ENCODE results near the gene MAT2A.
"Not testable (repeated sequence)": the region's sequence is repeated elsewhere in the genome, so short reads cannot be mapped to it uniquely, and the experiment has no call there.

The MAT2A gene

DNA sequence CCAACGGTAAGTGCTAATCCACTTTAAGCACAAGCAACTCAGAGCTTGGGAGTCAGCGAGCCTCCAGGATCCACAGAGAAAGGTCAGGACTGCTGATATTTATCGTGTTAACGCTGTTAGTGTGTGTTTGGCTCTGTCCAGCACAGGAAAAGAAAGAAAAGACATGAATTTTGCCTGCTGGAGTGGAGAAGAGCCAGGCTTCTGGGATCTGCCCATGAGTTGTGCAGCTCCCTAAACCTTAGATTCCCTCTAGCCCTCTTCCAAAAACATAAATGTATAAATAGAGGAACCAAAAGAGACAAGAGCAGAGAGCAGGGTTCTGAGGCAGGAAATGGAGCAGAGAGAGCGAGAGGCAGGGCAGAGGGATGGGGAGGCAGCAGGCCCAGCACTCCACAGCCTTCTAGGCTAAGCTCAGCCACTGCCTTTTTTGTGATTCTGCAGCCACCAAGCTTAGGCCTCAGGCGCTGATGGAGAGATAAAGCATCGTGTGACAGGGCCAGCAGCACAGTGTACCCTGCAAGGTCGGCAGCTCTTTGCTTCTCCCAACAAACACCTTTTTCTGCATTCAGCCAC lies 14.5 kb upstream of the MAT2A start:
- DNase-seq (ENCODE audit: low spot score): no peak

DNA sequence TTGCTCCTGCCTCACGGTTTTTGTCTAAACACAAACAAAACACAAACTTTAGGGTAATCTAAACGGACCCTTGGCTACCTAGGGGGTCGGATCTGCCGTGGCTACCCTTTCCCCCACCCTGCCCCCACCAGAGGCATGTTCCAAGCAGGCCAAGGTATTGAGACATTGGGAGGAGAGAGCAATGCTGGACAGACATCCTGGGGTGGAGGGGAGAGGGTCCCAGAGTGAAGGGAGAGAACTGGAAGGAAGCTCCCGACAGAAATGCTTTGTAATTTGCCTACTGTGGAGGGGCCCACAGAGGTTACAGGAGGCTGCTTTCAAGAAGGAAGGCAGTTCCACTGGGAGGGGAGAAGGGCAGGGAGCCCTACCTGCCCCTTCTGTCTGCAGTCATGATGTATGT lies 13.9 kb upstream of the MAT2A start:
- no peak for DNase-seq (ENCODE audit: low spot score)

DNA sequence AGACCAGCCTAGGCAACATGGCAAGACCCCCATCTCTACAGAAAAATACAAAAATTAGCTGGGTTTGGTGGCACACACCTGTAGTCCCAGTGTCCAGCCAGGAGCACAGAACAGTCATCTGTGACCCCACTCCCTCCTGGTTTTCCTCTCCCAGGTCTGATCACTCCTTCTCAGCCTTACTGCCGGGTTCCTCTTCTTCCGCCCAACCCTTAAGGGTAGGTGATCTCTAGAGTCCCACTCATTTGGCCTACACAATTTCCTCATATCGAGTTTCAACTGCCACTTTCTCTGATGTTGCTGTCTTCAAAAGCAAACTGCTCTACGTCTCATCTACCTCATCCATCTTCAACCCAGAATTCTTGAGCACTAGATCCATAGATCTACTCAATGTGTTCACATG lies 13.4 kb upstream of the MAT2A start:
- no peak for DNase-seq (ENCODE audit: low spot score)

DNA sequence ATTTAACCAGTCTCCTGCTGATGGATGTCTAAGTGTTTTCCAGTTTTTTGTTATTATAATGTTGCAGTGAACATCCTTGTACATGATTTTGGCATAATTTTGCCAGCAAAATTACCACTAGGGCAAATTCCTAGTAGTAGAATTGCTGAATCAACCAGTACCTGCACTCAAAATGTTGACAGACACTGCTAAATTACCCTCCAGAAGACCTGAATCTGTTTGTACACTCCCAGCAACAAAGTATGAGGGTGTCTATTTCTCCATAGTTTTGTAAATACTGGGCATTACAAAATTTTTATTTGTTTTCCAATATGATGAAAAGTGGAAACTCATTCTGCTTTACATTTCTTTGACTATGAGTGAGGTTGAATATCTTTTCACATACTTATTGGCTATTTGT lies 11.2 kb upstream of the MAT2A start:
- DNase-seq (ENCODE audit: low spot score): no peak

DNA sequence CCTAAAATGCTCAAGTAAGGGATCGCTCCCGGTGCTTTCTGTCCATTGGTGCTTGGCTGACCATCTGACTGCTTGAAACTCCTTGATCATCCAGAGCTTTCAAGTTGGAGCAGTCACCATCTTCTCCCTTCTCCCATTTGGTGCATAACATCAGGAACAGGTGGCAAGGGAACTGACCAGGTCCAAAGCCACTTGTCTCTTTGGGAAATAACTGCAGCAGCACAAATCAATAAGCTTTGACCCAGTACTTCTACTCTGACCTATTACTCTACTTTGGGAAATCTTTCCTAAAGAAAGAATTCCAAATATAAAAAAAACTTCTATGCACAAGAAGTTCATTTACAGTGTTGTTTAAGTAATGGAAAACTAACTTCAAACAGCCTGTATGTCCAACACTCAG lies 10.6 kb upstream of the MAT2A start:
- DNase-seq (ENCODE audit: low spot score): no peak

- DNase-seq (ENCODE audit: low spot score): no peak
These were observed 9.2 kb upstream of the MAT2A start for GRCh38 chr2:85529809-85530208.

- no peak for DNase-seq (ENCODE audit: low spot score)
These were observed 7.4 kb upstream of the MAT2A start for GRCh38 chr2:85531589-85531988.

GRCh38 chr2:85534099-85534498 lies 4.9 kb upstream of the MAT2A start:
- DNase-seq (ENCODE audit: low spot score): no peak

GRCh38 chr2:85534881-85535280 lies 4.1 kb upstream of the MAT2A start:
- DNase-seq (ENCODE audit: low spot score): no peak

GRCh38 chr2:85536479-85536878 lies 2.5 kb upstream of the MAT2A start:
- DNase-seq (ENCODE audit: low spot score): no peak

DNA sequence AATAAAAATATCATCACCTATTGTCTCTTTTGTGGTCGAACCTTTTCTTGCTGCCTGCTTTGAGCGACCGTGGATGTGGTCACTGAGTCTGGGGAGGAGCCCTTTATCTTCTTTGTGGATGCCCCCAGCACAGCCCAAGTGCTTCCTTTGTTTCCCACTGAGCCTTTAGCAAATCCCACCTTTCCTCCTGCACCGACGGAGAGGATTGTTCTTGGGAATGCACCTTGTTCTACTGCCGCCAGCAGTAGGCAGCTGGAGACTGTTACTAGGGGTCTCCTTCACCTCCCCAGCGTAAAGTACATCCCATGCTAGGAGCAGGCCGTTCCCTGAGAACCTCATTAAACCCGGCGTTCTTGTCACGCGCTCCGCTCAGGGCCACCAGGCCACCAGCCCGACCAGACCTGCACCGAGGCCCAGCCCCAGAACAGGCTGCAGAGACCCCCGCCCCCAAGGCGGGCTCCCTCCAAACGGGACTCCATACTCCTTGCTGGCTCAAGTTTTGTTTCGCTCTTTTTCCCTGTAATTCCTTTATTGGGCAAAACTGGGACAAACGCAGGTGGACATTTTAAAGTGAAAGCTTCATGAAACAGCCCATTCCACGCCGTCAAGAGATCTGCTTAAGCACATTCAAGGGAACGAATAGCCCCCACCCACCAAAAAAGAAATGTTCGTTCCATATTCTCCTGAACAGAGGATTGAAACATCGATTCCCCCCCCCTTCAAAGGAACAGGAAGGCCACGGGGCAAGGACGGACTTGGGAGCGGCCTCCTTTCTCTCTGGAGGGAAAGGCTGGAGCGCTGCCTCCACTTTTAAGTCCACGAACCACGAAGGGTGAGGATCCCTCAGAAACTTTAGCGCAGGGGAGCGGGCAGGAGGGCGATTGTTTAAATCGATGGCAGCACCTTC lies 1.1 kb upstream of the MAT2A start:
- DNase-seq (ENCODE audit: low spot score): peak; percentile 8

DNA sequence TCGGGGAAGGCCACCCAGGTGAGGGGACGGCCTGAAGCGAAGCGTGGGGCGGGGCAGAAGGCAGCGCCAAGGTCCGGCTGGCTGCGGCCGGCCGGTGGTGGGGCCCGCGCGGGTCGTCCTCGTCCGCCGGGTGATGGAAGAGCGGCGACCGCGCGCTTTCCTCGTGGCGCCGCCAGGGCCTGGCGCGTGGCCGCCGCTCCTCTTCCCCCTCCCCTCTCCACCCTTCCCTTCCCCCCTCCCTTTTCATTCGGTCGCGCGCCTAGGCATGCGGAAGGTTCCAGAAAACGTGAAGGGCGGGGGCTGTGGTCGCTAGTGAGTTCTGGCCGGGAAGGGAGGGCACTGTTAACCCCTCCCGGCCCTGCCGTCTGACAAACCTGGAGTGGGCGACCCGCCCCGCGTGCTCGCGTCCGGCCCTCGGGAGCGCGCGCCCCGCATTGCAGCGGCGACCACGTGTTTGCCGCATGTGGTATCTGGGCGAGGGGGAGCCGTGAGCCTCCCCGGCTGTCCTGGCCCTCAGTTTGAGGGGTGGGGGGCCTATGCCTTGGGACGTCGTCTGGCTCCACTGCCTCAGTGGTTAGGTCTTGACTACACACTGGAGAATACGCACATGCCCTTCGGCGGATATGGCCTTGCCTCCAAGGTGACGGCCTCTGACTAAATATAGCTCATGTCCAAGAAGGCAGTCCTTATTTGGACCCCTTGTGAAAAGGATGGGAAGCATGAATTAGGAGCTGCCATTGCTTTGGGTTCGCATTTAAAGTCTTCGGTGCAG lies 579 bp downstream of the MAT2A start:
- DNase-seq (ENCODE audit: low spot score): peak; percentile 66

GRCh38 chr2:85540133-85540648 lies 1.2 kb downstream of the MAT2A start:
- DNase-seq (ENCODE audit: low spot score): no peak

DNA sequence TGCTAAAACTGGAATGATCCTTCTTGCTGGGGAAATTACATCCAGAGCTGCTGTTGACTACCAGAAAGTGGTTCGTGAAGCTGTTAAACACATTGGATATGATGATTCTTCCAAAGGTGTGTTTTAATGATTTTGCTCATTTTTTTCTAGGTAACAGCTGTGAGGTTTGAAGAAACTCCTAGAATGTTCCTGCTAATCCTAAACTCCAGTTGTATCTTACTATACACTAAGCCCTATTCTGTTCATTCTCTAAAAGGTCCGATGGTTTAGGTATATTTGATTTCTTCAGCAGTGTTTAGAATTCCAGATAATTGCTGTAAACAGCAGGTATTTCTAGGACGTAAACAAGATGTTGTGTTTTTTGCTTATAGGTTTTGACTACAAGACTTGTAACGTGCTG lies 2.3 kb downstream of the MAT2A start:
- no peak for DNase-seq (ENCODE audit: low spot score)

GRCh38 chr2:85541753-85542457 lies 2.9 kb downstream of the MAT2A start:
- DNase-seq (ENCODE audit: low spot score): no peak

GRCh38 chr2:85542777-85543176 lies 3.8 kb downstream of the MAT2A start:
- no peak for DNase-seq (ENCODE audit: low spot score)

GRCh38 chr2:85544254-85544691 lies 5.3 kb downstream of the MAT2A start:
- DNase-seq (ENCODE audit: low spot score): not testable (repeated sequence)

- not testable (repeated sequence) for DNase-seq (ENCODE audit: low spot score)
These were observed 6.2 kb downstream of the MAT2A start for GRCh38 chr2:85544915-85545779.

DNA sequence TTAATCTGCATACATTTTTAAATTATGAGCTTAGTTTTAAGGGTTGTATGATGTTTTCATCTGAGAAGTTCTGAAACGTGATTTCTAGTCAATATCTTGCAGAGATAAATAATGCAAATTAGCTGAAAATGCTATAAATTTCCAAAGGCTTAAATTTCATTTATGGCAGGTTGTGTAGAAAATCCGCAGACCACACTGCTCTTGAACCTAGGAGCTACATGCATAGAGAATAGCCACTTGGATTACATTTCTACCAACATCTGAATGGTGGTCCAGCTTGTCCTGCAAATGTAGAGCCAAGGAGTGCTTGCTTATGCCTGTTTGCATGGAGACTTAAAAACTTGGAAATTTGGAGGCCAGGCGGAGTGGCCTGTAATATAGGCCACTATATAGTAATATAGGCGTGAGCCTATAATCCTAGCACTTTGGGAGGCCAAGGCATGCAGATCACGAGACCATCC lies 6.8 kb downstream of the MAT2A start:
- DNase-seq (ENCODE audit: low spot score): no peak

DNA sequence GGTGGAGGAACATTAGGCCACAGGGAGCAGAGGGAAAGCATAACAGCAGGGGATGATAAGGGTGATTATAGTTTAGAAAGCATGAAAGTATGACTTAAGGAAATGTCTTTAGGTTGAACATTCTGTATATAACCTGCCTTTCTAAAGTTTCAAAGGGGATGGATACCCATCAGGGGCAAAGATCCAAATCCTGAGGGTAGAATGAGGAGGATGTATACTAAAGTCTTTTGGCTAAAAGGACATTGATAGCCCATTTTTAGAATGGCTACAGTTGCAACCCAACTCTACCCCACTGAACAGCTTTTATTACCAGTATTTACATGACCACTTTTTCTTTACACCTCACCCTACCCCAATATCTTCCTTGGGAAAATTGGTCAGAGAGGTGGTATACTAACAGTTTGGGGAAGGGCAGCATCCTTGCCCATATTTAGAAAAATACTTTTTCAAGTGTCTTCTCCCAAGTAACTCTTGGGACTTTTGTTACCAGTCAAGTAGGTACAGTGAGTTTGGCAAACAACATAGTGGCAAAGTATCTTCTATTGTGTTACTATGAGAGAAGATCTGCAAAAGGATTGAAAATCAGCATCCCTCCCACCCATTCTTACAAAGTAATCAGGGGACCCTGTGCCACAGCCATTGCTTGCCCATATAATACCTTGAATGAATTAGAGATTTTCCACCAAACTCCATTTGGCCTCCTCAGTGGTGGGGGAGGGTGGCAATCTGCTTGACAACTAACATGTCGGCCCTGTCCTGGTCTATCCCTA lies 8.3 kb downstream of the MAT2A start:
- DNase-seq (ENCODE audit: low spot score): no peak

Data from CD4-positive, alpha-beta T cell treated with Interleukin-6 at 100 ng/mL for 8 hours (primary cell).